B cell (primary cell): ENCODE data around the gene BMP5. TPM values are rescaled to one million over a fixed set of nuclear protein-coding genes. Genes with fewer than 3 reads are reported as not detected.

ENCODE experiments used
- ATAC-seq: fragments of 200-7000 bp; cut with Tn5 transposase; one replicate; pipeline ENCODE4 v1.10.0; 2021; ENCODE audit warnings: low read depth, mild to moderate bottlenecking, moderate number of reproducible peaks, moderate library complexity
- CTCF ChIA-PET: fragments of 350-600 bp; sonication (Branson Sonifier 250); formaldehyde crosslinking; loops from one replicate; lab custom pipeline; 2021; ENCODE audit warnings: antibody characterized with exemption, inconsistent platforms; lab: Charles Lee
- POLR2A ChIA-PET: fragments of 350-600 bp; sonication (Branson Sonifier 250); formaldehyde crosslinking; loops from one replicate; lab custom pipeline; 2021; ENCODE audit warnings: antibody characterized with exemption; lab: Charles Lee
- DNase-seq: peaks from one replicate; pipeline ENCODE4 v3.0.0; 2013
- H2AFZ ChIP-seq: 2 replicates; pipeline ENCODE4 v1.6.1; 2012; ENCODE audit warnings: mild to moderate bottlenecking, low read depth, low read length; ENCODE audit not compliant: insufficient read depth, poor library complexity, severe bottlenecking
- H3K27ac ChIP-seq, 2 donors: 1 replicate in 1 of 2; 2 replicates in 1 of 2; pipeline ENCODE4 v1.5.1; 2012 to 2013; ENCODE audit warnings: low read length in 2 of 2, mild to moderate bottlenecking in 2 of 2, moderate library complexity in 1 of 2
- H3K27me3 ChIP-seq, 4 experiments: fragments of 200-600 bp in 1 of 4; sonication (generic) in 1 of 4; replicated peaks in 1 of 4; 1 replicate in 2 of 4; 2 replicates in 2 of 4; pipeline versions ENCODE4 v1.6.1 to v1.7.0; 2013 to 2016; ENCODE audit warnings: low read length in 3 of 4, mild to moderate bottlenecking in 2 of 4, mixed read lengths in 1 of 4, moderate library complexity in 1 of 4; ENCODE audit not compliant: insufficient read depth in 4 of 4, control insufficient read depth in 3 of 4; ENCODE audit errors: control extremely low read depth in 1 of 4
- H3K36me3 ChIP-seq, 2 experiments: replicated peaks in 1 of 2; 1 replicate in 1 of 2; 2 replicates in 1 of 2; pipeline versions ENCODE4 v1.6.1 to v1.7.1; 2013; ENCODE audit warnings: low read length in 1 of 2; ENCODE audit not compliant: insufficient read depth in 2 of 2, control insufficient read depth in 1 of 2; ENCODE audit errors: control extremely low read depth in 1 of 2, extremely low read depth in 1 of 2
- H3K4me1 ChIP-seq, 2 donors: fragments of 200-600 bp in 1 of 2; sonication (generic) in 1 of 2; 1 replicate in 1 of 2; 2 replicates in 1 of 2; pipeline versions ENCODE4 v1.5.1 to v1.6.1; 2013 to 2017; ENCODE audit warnings: low read length in 2 of 2; ENCODE audit not compliant: control insufficient read depth in 2 of 2, insufficient read depth in 2 of 2
- H3K4me2 ChIP-seq: replicated peaks from 2 replicates; pipeline ENCODE3; 2012; ENCODE audit warnings: mild to moderate bottlenecking, low read depth, low read length; ENCODE audit not compliant: poor library complexity, severe bottlenecking
- H3K4me3 ChIP-seq, 5 experiments: fragments of 200-600 bp in 1 of 5; sonication (generic) in 1 of 5; 1 replicate in 3 of 5; 2 replicates in 2 of 5; pipeline versions ENCODE4 v1.5.1 to v1.7.0; 2011 to 2016; ENCODE audit warnings: low read length in 4 of 5, mild to moderate bottlenecking in 4 of 5, low read depth in 2 of 5, control low read depth in 1 of 5, moderate library complexity in 1 of 5; ENCODE audit not compliant: insufficient read depth in 1 of 5; ENCODE audit errors: control extremely low read depth in 1 of 5, extremely low read depth in 1 of 5
- H3K79me2 ChIP-seq: fragments of 200-600 bp; sonication (generic); one replicate; pipeline ENCODE4 v1.6.0; 2016; ENCODE audit warnings: low read length; ENCODE audit not compliant: control insufficient read depth, insufficient read depth
- H3K9ac ChIP-seq: fragments of 200-600 bp; sonication (generic); 2 replicates; pipeline ENCODE4 v1.6.1; 2017; ENCODE audit warnings: mild to moderate bottlenecking, low read length, moderate library complexity
- H3K9me3 ChIP-seq, 3 donors: one replicate each; pipeline versions ENCODE4 v1.6.1 to v1.7.1; 2013; ENCODE audit warnings: low read length in 2 of 3; ENCODE audit not compliant: control insufficient read depth in 2 of 3, insufficient read depth in 1 of 3; ENCODE audit errors: control extremely low read depth in 1 of 3
- H4K20me1 ChIP-seq: 2 replicates; pipeline ENCODE4 v1.6.0; 2012; ENCODE audit warnings: mild to moderate bottlenecking, low read length; ENCODE audit not compliant: insufficient read depth, control insufficient read depth, poor library complexity, severe bottlenecking
- H3K27ac Mint-ChIP-seq: one replicate; pipeline ENCODE4 v1.8.0; 2021; ENCODE audit warnings: mixed read lengths
- H3K27me3 Mint-ChIP-seq: one replicate; pipeline ENCODE4 v1.8.0; 2021; ENCODE audit warnings: mixed read lengths
- H3K4me1 Mint-ChIP-seq: one replicate; pipeline ENCODE4 v1.8.0; 2021; ENCODE audit warnings: mixed read lengths
- H3K4me3 Mint-ChIP-seq: one replicate; pipeline ENCODE4 v1.8.0; 2021; ENCODE audit warnings: mixed read lengths
- H3K9me3 Mint-ChIP-seq: one replicate; pipeline ENCODE4 v1.8.0; 2022; ENCODE audit warnings: mixed read lengths; ENCODE audit not compliant: insufficient read depth
- EZH2 ChIP-seq: IDR thresholded peaks from 2 replicates; pipeline ENCODE4 v1.6.1; 2012; ENCODE audit warnings: borderline replicate concordance, low read depth, mild to moderate bottlenecking, moderate library complexity, low read length; ENCODE audit not compliant: insufficient read depth, poor library complexity, severe bottlenecking
- WGBS: methylation state at CpG from one replicate; pipeline ENCODE4 v1.1.5; 2013; ENCODE audit warnings: missing lambda C conversion rate; ENCODE audit not compliant: insufficient coverage; 5-methylcytosine and 5-hydroxymethylcytosine counted together
- intact Hi-C: fragments of 100-400 bp; cut with micrococcal nuclease; formaldehyde crosslinking; loops from one replicate; pipeline ENCODE4 v1.10.0; 2022
- polyA plus RNA-seq: library from polyadenylated mRNA; depleted of rRNA; stranded (reverse); fragments of >200 nt; gene quantifications from 2 replicates; pipeline ENCODE4 v1.2.3, GENCODE V29; 2012
- total RNA-seq, 2 donors: library from RNA; stranded (reverse); fragments of 120-200 nt in 1 of 2; gene quantifications; 1 replicate in 1 of 2; 2 replicates in 1 of 2; pipeline versions ENCODE4 v1.2.3 to v1.2.4, GENCODE V29; 2013 to 2022
- TF ChIP-seq, protein P1 (sequence below): fragments of 200-600 bp; IDR thresholded peaks from one replicate; pipeline ENCODE4 v1.8.0; 2022; ENCODE audit warnings: antibody characterized with exemption, mild to moderate bottlenecking

Gene BMP5
- total and polyA plus RNA-seq, 2 donors (not counting 1 experiment from before 2014, with no cell fraction given): not detected

- H3K36me3 ChIP-seq: no peaks in the 10 kb centered on the region
- no CpG with 5 or more reads among the region's 1 CpG for WGBS
- ATAC-seq: no peak
- Mint-ChIP-seq H3K27ac (no peak overlapping the region), H3K4me1 (no peaks in the 10 kb centered on the region), H3K9me3 (peaks cover 14% of the 10 kb centered on the region), H3K27me3 (no peaks in the 10 kb centered on the region), H3K4me3 (no peak overlapping the region)
- no peak overlapping the region for H3K9ac ChIP-seq
- TF ChIP-seq, protein P1, sequence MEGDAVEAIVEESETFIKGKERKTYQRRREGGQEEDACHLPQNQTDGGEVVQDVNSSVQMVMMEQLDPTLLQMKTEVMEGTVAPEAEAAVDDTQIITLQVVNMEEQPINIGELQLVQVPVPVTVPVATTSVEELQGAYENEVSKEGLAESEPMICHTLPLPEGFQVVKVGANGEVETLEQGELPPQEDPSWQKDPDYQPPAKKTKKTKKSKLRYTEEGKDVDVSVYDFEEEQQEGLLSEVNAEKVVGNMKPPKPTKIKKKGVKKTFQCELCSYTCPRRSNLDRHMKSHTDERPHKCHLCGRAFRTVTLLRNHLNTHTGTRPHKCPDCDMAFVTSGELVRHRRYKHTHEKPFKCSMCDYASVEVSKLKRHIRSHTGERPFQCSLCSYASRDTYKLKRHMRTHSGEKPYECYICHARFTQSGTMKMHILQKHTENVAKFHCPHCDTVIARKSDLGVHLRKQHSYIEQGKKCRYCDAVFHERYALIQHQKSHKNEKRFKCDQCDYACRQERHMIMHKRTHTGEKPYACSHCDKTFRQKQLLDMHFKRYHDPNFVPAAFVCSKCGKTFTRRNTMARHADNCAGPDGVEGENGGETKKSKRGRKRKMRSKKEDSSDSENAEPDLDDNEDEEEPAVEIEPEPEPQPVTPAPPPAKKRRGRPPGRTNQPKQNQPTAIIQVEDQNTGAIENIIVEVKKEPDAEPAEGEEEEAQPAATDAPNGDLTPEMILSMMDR: no peak
- no peak for TF ChIP-seq EZH2
- DNase-seq: no peak
- H3K4me3 ChIP-seq: no peak overlapping the region
- intact Hi-C loops: no loop called here
- H3K27ac ChIP-seq: no peak overlapping the region
- H3K9me3 ChIP-seq: no peaks in the 10 kb centered on the region
- no peak overlapping the region for H3K4me2 ChIP-seq
- no peaks in the 10 kb centered on the region for H3K27me3 ChIP-seq
- no peaks in the 10 kb centered on the region for H3K79me2 ChIP-seq
- no peaks in the 10 kb centered on the region for H3K4me1 ChIP-seq
- no peak overlapping the region for H2AFZ ChIP-seq
- ChIA-PET POLR2A (no interaction called here), CTCF (no interaction called here)
- no peaks in the 10 kb centered on the region for H4K20me1 ChIP-seq
These were observed 115.9 kb downstream of the BMP5 start for GRCh38 chr6:55759536-55759935.

DNA sequence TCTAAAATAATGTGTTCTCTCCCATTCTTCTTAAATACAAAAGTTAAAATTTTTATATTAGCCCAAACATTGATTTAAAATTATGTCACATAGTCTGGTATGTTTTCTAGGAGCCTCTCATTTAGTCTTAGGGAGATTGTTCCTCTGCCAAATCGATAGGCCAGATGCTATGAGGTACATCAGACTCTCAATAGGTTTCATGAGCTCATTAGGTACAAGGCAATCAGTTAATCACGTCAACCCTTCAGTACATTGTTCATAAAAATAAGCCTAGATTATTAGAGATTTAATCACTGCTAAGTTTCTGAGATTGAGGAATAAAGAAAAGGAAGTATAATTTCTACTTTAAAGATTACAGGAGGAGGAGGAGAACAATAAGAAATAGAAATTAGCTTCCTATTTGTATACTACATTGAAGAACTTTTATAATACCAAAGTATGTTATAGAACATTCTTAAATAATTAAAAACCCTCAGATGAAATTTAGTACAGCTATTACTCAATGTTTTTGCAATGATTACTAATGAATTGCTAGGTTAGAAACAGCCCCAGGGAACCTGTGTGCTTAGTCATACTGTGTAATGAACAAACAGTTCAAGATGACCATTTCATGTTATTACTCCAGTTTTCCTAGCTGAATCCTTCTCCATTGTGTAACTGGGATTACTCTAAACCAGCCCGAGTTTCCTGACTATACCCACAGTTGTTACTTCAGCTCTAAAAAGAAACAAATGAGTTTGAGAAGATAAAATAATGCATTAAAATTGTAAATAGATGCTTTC, 117.0 kb downstream of the BMP5 start:
- no CpG with 5 or more reads among the region's 3 CpGs for WGBS
- no peaks in the 10 kb centered on the region for H3K4me1 ChIP-seq
- no peak overlapping the region for H3K27ac Mint-ChIP-seq
- DNase-seq: no peak
- TF ChIP-seq, protein P1: no peak
- TF ChIP-seq EZH2: no peak
- H3K4me3 ChIP-seq: no peak overlapping the region
- no peak overlapping the region for H3K27ac ChIP-seq
- H3K36me3 ChIP-seq: no peaks in the 10 kb centered on the region
- ATAC-seq: no peak
- no peak overlapping the region for H3K4me2 ChIP-seq
- H4K20me1 ChIP-seq: no peaks in the 10 kb centered on the region
- intact Hi-C loops: no loop called here
- ChIA-PET CTCF (no interaction called here), POLR2A (no interaction called here)
- H2AFZ ChIP-seq: no peak overlapping the region
- H3K4me1 Mint-ChIP-seq: no peaks in the 10 kb centered on the region
- no peaks in the 10 kb centered on the region for H3K9me3 ChIP-seq
- H3K27me3 Mint-ChIP-seq: no peaks in the 10 kb centered on the region
- H3K79me2 ChIP-seq: no peaks in the 10 kb centered on the region
- no peaks in the 10 kb centered on the region for H3K27me3 ChIP-seq
- no peak overlapping the region for H3K4me3 Mint-ChIP-seq
- H3K9ac ChIP-seq: no peak overlapping the region
- H3K9me3 Mint-ChIP-seq: peaks cover 14% of the 10 kb centered on the region
